HepG2 (cell line): ENCODE measurements around the gene NR1H3. TPM values are rescaled to one million over a fixed set of nuclear protein-coding genes. Genes with fewer than 3 reads are reported as not detected.

ENCODE experiments used
- ATAC-seq: fragments of 200-7000 bp; cut with Tn5 transposase; 3 replicates; pipeline ENCODE4 v1.9.1; 2020; ENCODE audit warnings: mild to moderate bottlenecking, moderate library complexity
- BruUV-seq: library from RNA; stranded (reverse); fragments of 400-500 nt; replicated peaks from 2 replicates; lab custom pipeline; 2021; lab: Mats Ljungman, UMichigan
- CTCF ChIA-PET: fragments of 300-600 bp; formaldehyde crosslinking; extraction: SDS; loops from one replicate; lab custom pipeline; 2021; ENCODE audit warnings: low total read pairs, inconsistent platforms, low intra/inter-chr PET ratio; lab: Yijun Ruan, JAX
- POLR2A ChIA-PET: fragments of 350-600 bp; sonication (Branson Sonifier 250); formaldehyde crosslinking; loops from one replicate; lab custom pipeline; 2020; ENCODE audit warnings: antibody characterized with exemption, inconsistent platforms; lab: Yijun Ruan, JAX
- DNase-seq: peaks from one replicate; pipeline ENCODE4 v3.0.0-alpha.2; 2015; ENCODE audit warnings: low spot score
- FAIRE-seq: peaks from 3 replicates; lab custom pipeline; 2011; peaks lifted over from hg19 to GRCh38; lab: Jason Lieb, UNC
- H2AFZ ChIP-seq: one replicate; pipeline ENCODE4 v1.6.1; 2011; ENCODE audit warnings: low read length, inconsistent platforms
- H3K27ac ChIP-seq: fragments of 300-600 bp; 3 replicates; pipeline ENCODE4 v1.8.0; 2011; ENCODE audit warnings: mixed run types, mild to moderate bottlenecking, mixed read lengths, low read length, inconsistent platforms; ENCODE audit not compliant: insufficient read depth; ENCODE audit errors: extremely low read length
- H3K27me3 ChIP-seq, 2 experiments: fragments of 200-600 bp in 1 of 2; 2 replicates in 1 of 2; 3 replicates in 1 of 2; pipeline versions ENCODE4 v1.6.0 to v1.8.0; 2011; ENCODE audit warnings: low read length in 2 of 2, mild to moderate bottlenecking in 2 of 2, moderate library complexity in 2 of 2, inconsistent platforms in 1 of 2; ENCODE audit not compliant: insufficient read depth in 2 of 2, control insufficient read depth in 1 of 2
- H3K36me3 ChIP-seq, 2 experiments: fragments of 200-600 bp in 1 of 2; replicated peaks in 1 of 2; 2 replicates in 1 of 2; 3 replicates in 1 of 2; pipeline versions ENCODE4 v1.5.1 to v1.8.0; 2011; ENCODE audit warnings: low read length in 2 of 2, inconsistent platforms in 1 of 2; ENCODE audit not compliant: insufficient read depth in 2 of 2, control insufficient read depth in 1 of 2
- H3K4me1 ChIP-seq: 2 replicates; pipeline ENCODE4 v1.5.1; 2012; ENCODE audit warnings: low read length, inconsistent platforms; ENCODE audit not compliant: insufficient read depth
- H3K4me2 ChIP-seq: 2 replicates; pipeline ENCODE4 v1.6.0; 2011; ENCODE audit warnings: low read depth, low read length, inconsistent platforms
- H3K4me3 ChIP-seq, 3 experiments: fragments of 200-600 bp in 1 of 3; sonication (generic), shearing (Covaris generic) in 1 of 3; replicated peaks in 1 of 3; 2 replicates each; pipeline ENCODE4 v1.5.1; 2011 to 2016; ENCODE audit warnings: low read length in 3 of 3, inconsistent platforms in 2 of 3, low read depth in 2 of 3, mild to moderate bottlenecking in 2 of 3, control low read depth in 1 of 3, mixed read lengths in 1 of 3; ENCODE audit not compliant: insufficient read depth in 1 of 3
- H3K79me2 ChIP-seq: one replicate; pipeline ENCODE4 v1.6.1; 2011; ENCODE audit warnings: low read length, inconsistent platforms; ENCODE audit not compliant: insufficient read depth
- H3K9ac ChIP-seq: 2 replicates; pipeline ENCODE4 v1.6.0; 2011; ENCODE audit warnings: mild to moderate bottlenecking, low read depth, low read length, inconsistent platforms; ENCODE audit not compliant: insufficient read depth
- H3K9me3 ChIP-seq: 2 replicates; pipeline ENCODE4 v1.5.1; 2012; ENCODE audit warnings: mild to moderate bottlenecking, low read length
- H4K20me1 ChIP-seq: 2 replicates; pipeline ENCODE4 v1.6.0; 2011; ENCODE audit warnings: inconsistent platforms, mild to moderate bottlenecking, low read length, moderate library complexity; ENCODE audit not compliant: insufficient read depth
- CAMTA2 ChIP-seq: sonication (generic); formaldehyde crosslinking; IDR thresholded peaks from 2 replicates; pipeline ENCODE4 v1.4.0; 2020; ENCODE audit warnings: mild to moderate bottlenecking, missing genetic modification reagents, borderline replicate concordance
- CENPT ChIP-seq: sonication (generic); formaldehyde crosslinking; IDR thresholded peaks from 2 replicates; pipeline ENCODE4 v1.8.0; 2022; ENCODE audit warnings: low read depth, mild to moderate bottlenecking, moderate library complexity, missing genetic modification reagents
- ELF1 ChIP-seq: sonication (generic); formaldehyde crosslinking; IDR thresholded peaks from 2 replicates; pipeline ENCODE4 v1.4.0; 2020; ENCODE audit warnings: missing genetic modification reagents
- FOXK2 ChIP-seq: fragments of 450-650 bp; IDR thresholded peaks from 2 replicates; pipeline ENCODE4 v1.6.1; 2016
- NFE2 ChIP-seq: sonication (generic); formaldehyde crosslinking; IDR thresholded peaks from 2 replicates; pipeline ENCODE4 v1.4.0; 2020; ENCODE audit warnings: missing genetic modification reagents
- SALL2 ChIP-seq: sonication (generic); formaldehyde crosslinking; IDR thresholded peaks from 2 replicates; pipeline ENCODE4 v1.8.1; 2023; ENCODE audit warnings: mild to moderate bottlenecking, missing genetic modification reagents, inconsistent platforms
- ZNF75D ChIP-seq: sonication (generic); formaldehyde crosslinking; IDR thresholded peaks from 2 replicates; pipeline ENCODE4 v1.8.1; 2023; ENCODE audit warnings: missing genetic modification reagents, mild to moderate bottlenecking, borderline replicate concordance
- ZNF775 ChIP-seq: sonication (generic); formaldehyde crosslinking; IDR thresholded peaks from 2 replicates; pipeline ENCODE4 v1.4.0; 2020; ENCODE audit warnings: missing genetic modification reagents, mild to moderate bottlenecking, moderate library complexity, borderline replicate concordance
- ZSCAN21 ChIP-seq: sonication (generic); formaldehyde crosslinking; IDR thresholded peaks from 2 replicates; pipeline ENCODE4 v1.8.0; 2022; ENCODE audit warnings: mild to moderate bottlenecking, missing genetic modification reagents, moderate library complexity, borderline replicate concordance
- ZSCAN29 ChIP-seq: sonication (generic); formaldehyde crosslinking; conservative IDR thresholded peaks from 2 replicates; pipeline ENCODE4 v1.4.0; 2020; ENCODE audit warnings: mild to moderate bottlenecking, missing genetic modification reagents
- WGBS: methylation state at CpG from one replicate; pipeline ENCODE4 v1.1.6; 2017; ENCODE audit warnings: low lambda C conversion rate; 5-methylcytosine and 5-hydroxymethylcytosine counted together
- in situ Hi-C: cut with HindIII; loops from 2 replicates; pipeline ENCODE4 v1.10.0; 2017; ENCODE audit warnings: low pct_unique_long_range_greater_than_20kb; ENCODE audit not compliant: extremely low pct_ligation_motif_present
- intact Hi-C: fragments of 100-400 bp; cut with micrococcal nuclease; formaldehyde crosslinking; loops from one replicate; pipeline ENCODE4 v1.10.0; 2022; ENCODE audit not compliant: unreplicated experiment
- polyA plus RNA-seq, 8 experiments: library from polyadenylated mRNA; depleted of rRNA in 3 of 8; stranded (reverse) in 7 of 8; unstranded in 1 of 8; fragments of >200 nt; fragmentation: Illumina TruSeq in 4 of 8; extraction: Trizol in 4 of 8; gene quantifications; 2 replicates each; pipeline versions ENCODE4 v1.2.1 to v1.2.3, GENCODE V29; 2011 to 2016; ENCODE audit warnings: low read depth in 4 of 8, missing spikeins in 1 of 8, mixed read lengths in 1 of 8; ENCODE audit not compliant: insufficient read depth in 1 of 8
- total RNA-seq, 5 experiments: library from RNA; depleted of rRNA; stranded (reverse); fragments of >200 nt; fragmentation: Illumina TruSeq; extraction: Trizol; gene quantifications; 2 replicates each; pipeline ENCODE4 v1.2.3, GENCODE V29; 2016; ENCODE audit warnings: low read depth in 1 of 5
- TF ChIP-seq, protein P1 (sequence below): sonication (generic); formaldehyde crosslinking; IDR thresholded peaks from 2 replicates; pipeline ENCODE4 v1.4.0; 2020; ENCODE audit warnings: missing genetic modification reagents, low read depth, mild to moderate bottlenecking, borderline replicate concordance
- TF ChIP-seq, protein P2 (sequence below), 2 experiments: IDR thresholded peaks; 2 replicates each; pipeline ENCODE4 v1.6.1; 2011 to 2012; ENCODE audit warnings: low read length in 2 of 2, borderline replicate concordance in 1 of 2, low read depth in 1 of 2, mild to moderate bottlenecking in 1 of 2, moderate library complexity in 1 of 2
- TF ChIP-seq, protein P3 (sequence below): IDR thresholded peaks from 2 replicates; pipeline ENCODE4 v1.6.1; 2016; ENCODE audit warnings: missing biosample characterization, missing genetic modification reagents, low read depth

Gene NR1H3
- total and polyA plus RNA-seq, 2 of the 13 experiments (the other 11 are each of a cell fraction or from before 2014, with no cell fraction given), result 41.8 to 102 TPM

DNA sequence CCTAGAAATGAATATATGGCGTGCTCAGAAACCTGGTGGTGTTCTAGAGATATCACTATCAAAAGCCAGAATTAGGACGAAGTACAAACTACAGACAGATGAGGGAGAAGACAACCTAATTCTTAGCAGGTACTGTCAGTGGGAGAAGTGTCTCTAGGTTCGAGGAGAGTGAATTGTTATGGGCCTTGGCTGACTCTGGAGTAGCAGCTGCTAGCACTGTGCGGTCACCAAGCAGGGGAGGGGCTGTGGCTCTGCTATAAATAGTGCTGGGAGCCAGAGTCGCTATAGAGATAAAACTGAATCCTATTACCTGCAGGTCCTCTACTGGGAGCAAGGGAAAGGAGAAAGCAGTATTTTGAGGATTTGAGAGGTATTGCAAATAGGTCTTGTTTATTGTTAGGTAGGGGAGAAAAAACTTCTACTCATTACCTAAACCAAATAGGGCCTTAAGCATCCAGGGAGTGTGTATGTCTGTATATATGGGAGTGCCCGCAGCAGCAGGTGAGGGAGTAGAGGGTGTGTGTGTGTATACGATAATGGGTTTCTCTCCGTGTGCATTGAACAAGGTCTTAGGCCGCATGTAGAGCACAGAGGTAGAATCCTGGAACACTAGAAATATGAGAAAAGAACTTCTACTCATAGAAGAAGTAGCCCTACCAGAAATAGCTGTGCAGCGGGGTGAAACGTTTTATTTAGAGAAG is 14.3 kb downstream of the NR1H3 start:
- DNase-seq (no peak), FAIRE-seq (no peak), ATAC-seq (no peak)
- no peaks in the 10 kb centered on the region for H3K27me3 ChIP-seq
- peaks cover 23% of the 10 kb centered on the region; the same call in 1 of the 2 replicates for H4K20me1 ChIP-seq
- H3K27ac ChIP-seq, result no peak overlapping the region
- ChIA-PET CTCF (no interaction called here), POLR2A (interaction anchor here (0.7 to 2.4 kb wide), 8 partner anchors 8 to 100 kb away, joined by 3 to 12 read pairs (median 6); partner anchors contain the start of genes ACP2, DDB2 and NR1H3)
- no peak overlapping the region for H2AFZ ChIP-seq
- H3K36me3 ChIP-seq, result peaks cover 15 to 34% of the 10 kb centered on the region in 2 experiments
- intact Hi-C loops (no loop called here), in situ Hi-C loops (no loop called here)
- no peaks in the 10 kb centered on the region for H3K9me3 ChIP-seq
- peaks cover 44% of the 10 kb centered on the region for H3K79me2 ChIP-seq
- 84% methylated on average over 11 of the region's 11 CpGs for WGBS
- TF ChIP-seq NFE2 (no peak), SALL2 (CRISPR knock-in tag) (no peak), ZNF775 (CRISPR knock-in tag) (no peak), ZNF75D (no peak), FOXK2 (no peak), ZSCAN29 (CRISPR knock-in tag) (no peak), CENPT (CRISPR knock-in tag) (no peak), ELF1 (CRISPR knock-in tag) (no peak), CAMTA2 (no peak), ZSCAN21 (CRISPR knock-in tag) (no peak)
- TF ChIP-seq, protein P1, sequence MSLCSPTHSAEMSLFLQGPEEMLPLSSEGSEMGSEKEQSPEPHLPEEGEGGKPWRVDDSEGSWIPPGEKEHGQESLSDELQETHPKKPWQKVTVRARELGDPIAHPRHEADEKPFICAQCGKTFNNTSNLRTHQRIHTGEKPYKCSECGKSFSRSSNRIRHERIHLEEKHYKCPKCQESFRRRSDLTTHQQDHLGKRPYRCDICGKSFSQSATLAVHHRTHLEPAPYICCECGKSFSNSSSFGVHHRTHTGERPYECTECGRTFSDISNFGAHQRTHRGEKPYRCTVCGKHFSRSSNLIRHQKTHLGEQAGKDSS, result no peak
- TF ChIP-seq, protein P2, sequence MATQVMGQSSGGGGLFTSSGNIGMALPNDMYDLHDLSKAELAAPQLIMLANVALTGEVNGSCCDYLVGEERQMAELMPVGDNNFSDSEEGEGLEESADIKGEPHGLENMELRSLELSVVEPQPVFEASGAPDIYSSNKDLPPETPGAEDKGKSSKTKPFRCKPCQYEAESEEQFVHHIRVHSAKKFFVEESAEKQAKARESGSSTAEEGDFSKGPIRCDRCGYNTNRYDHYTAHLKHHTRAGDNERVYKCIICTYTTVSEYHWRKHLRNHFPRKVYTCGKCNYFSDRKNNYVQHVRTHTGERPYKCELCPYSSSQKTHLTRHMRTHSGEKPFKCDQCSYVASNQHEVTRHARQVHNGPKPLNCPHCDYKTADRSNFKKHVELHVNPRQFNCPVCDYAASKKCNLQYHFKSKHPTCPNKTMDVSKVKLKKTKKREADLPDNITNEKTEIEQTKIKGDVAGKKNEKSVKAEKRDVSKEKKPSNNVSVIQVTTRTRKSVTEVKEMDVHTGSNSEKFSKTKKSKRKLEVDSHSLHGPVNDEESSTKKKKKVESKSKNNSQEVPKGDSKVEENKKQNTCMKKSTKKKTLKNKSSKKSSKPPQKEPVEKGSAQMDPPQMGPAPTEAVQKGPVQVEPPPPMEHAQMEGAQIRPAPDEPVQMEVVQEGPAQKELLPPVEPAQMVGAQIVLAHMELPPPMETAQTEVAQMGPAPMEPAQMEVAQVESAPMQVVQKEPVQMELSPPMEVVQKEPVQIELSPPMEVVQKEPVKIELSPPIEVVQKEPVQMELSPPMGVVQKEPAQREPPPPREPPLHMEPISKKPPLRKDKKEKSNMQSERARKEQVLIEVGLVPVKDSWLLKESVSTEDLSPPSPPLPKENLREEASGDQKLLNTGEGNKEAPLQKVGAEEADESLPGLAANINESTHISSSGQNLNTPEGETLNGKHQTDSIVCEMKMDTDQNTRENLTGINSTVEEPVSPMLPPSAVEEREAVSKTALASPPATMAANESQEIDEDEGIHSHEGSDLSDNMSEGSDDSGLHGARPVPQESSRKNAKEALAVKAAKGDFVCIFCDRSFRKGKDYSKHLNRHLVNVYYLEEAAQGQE (IDR thresholded peaks at IDR 0.05; ENCODE audit: borderline replicate concordance in 1 of 2, low read depth in 1 of 2, low read length in 2 of 2), result no peak
- TF ChIP-seq, protein P3, sequence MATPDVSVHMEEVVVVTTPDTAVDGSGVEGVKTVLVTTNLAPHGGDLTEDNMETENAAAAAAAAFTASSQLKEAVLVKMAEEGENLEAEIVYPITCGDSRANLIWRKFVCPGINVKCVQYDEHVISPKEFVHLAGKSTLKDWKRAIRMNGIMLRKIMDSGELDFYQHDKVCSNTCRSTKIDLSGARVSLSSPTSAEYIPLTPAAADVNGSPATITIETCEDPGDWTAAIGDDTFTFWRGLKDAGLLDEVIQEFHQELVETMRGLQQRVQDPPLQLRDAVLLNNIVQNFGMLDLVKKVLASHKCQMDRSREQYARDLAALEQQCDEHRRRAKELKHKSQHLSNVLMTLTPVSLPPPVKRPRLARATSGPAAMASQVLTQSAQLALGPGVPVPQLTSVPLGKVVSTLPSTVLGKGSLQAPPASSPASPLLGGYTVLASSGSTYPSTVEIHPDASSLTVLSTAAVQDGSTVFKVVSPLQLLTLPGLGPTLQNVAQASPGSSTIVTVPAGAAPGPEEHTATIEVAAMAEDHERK (CRISPR knock-in tag), result no peak
- peak overlapping the region in 1 of 3 experiments; percentile 4; a peak in 1 of 6 replicates for H3K4me3 ChIP-seq
- H3K9ac ChIP-seq, result no peak overlapping the region
- peak overlapping the region; percentile 95 for H3K4me2 ChIP-seq
- H3K4me1 ChIP-seq, result peaks cover 43% of the 10 kb centered on the region
- BruUV-seq, result no TSS peak
